NCI-H2081 (cell line): Measurements from ENCODE around the gene DZIP1.
A peak's percentile ranks its signal among the peaks of the same experiment; 100 is the strongest.

ENCODE experiments used
- DNase-seq, 2 experiments: peaks; one replicate each; lab custom pipeline; 2025; lab: John Stamatoyannopoulos, UW

The DZIP1 gene

DNA sequence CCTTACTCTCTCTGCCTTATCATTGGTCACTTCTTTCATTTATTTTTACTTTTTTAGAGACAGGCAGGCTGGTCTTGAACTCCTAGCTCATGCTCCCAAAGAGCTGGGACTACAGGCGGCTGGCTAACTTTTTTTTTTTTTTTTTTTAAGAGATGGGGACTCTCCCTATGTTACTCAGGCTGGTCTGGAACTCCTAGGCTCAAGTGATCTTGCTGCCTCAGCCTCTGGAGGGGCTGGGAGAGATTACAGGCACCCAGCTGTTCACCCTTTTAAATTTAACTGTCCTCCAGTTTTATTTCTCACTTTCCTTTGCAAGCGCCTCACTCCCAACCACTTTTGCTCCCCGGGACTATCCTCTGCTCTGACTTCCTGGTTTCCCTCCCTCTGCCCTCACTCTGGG, 97.6 kb downstream of the DZIP1 start:
- no peak for DNase-seq

DNA sequence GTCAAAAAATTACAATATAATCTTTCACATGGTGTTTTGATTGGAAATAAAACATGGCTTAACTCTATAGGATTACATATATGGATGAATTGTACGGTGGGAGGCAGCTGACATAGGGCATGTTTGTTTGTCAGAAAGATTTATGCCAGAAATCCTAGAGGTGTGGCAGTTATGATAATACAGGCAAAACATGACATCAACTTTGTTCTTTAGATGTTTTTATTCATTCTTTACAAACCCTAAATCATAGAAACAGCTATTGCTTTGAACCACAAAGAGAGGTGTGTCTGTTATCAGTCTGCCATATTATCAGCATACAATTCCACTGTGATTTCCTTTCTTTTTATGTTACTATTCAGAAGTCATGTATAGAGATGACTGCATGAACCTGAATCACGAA, 100.2 kb downstream of the DZIP1 start:
- DNase-seq, result no peak

DNA sequence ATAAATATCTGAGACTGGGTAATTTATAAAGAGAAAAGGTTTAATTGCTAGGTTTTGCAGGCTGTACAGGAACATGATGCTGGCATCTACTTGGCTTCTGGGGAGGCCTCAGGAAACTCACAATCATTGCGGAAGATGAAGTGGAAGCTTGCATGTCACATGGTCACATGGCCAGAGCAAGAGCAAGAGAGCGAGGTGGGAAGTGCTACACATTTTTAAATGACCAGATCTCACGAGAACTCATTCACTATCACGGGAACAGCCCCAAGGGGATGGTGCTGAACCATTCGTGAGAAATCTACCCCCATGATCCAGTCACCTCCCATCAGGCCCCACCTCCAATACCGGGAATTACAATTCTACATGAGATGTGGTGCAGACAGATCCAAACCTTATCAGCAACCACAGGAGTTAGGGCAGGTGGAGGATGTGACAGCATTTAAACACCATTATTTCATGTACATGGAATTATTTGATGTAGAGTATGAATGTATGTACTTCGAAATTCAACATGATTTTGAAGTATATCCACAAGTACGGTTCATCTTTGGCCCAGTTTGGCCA, 102.5 kb downstream of the DZIP1 start:
- DNase-seq, result no peak

DNA sequence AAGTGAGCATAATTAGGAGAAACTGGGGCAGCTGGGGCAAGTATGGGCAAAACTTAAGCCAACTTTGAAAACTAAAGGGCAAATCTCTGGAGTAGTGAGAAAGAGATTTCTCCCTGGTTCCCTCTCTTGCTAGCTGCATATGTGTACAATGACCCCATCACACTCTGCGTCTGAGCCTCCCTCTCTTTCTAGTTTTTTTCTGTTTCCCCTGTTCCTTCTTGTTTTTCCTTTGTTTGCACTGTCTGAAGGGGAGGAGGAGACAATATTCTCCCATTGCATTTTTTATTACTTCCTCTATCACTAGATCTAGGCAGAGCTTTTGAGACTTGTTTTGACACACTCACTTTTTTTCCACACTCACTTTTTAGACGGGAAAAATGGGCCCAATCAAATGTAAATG, 103.2 kb downstream of the DZIP1 start:
- no peak for DNase-seq

DNA sequence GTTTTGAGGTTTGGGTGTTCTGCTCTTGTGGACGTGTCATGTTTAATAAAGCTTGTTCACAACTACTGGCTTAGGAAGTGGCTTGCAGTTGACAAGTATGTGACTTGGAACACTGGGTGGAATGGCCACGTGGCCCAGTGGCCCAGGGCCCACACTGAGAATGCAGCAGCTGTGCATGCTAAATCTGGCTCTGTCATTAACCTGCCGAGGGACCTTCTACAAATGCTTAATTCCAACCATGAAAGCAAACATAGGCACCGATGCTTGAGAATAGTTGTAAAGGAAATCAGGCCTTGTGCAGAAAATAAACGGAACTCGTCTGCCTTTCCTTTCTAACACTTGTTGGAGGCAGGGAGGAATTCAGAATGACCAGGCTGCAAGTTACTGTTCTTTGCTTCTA, 103.6 kb downstream of the DZIP1 start:
- peak in 1 of 2 experiments; percentile 71 for DNase-seq

DNA sequence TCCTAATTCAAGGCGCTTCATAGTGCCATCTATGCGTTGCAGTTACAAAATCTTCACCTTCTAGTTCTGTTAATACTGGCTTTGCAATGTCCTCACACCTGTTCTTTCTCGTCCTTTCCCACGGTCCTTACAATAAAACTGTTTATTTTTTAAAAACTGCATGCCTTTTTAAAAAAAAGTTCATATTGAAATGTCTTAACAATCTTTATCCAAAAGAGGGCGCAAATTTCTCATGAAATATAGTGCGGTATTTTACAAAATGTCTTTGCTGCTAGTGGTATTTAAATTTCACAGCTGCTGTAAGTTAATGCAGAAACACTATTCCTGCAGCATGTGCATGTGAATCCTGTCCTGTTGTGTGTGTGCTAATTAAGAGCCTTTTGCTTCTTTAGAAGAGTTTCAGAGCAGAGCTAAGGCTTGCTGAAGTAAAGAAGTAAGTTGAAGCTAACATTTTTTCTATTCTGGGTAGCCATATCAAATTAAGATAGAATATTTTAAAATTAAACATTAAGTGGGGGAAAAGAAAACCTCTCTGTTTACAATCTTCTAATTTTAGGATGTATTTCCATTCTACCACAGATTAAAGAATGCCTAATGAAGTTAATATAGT, 107.8 kb downstream of the DZIP1 start:
- DNase-seq, result peak; percentile 38 to 44

DNA sequence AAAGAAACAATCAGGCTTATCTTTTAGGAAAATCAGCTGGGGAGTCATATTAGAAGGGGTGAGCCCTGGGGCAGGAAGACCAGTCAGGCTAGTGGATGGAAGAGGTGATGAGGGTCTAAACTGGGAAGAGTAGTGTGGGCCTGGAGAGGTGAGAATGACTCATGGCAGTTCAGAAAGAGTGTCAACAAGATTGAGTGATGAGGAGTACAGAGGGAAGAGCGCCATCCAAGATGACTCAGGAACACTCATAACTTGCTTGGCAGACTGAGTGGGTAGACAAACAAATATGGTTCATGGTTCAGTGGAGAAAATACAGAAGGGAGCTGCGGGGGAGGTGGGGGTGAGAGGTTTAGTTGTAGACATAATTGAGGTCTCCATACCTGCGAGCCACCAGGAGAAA, 109.3 kb downstream of the DZIP1 start:
- no peak for DNase-seq

DNA sequence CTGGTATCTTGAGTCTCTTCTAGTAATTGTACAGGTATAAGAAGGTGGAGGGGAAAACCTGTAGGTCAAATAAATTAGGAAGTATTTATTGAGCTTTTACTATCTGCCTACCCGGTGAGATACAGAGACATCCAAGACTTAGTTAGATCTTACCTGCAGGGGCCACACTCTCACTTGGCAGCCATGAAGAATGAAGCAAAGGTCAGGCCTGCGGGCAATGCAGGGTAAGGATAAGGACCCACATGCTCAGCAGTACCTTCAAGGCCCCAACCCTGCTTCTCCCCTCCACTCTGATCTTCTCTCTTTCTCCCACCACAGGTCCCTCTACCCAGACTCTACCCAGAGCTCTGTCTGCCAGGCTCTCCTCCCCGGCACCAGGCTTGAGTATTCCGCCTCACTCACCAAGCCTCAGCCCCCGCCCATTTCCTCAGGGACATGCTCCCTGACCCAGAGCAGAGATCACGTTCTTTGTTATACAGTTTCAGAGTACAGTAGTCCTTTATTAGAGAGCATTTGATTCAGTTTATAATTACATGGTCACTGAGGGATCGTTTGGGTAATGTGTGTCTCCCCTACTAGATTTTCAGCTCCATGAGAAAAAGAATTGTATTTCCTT, 110.9 kb downstream of the DZIP1 start:
- DNase-seq, result no peak

DNA sequence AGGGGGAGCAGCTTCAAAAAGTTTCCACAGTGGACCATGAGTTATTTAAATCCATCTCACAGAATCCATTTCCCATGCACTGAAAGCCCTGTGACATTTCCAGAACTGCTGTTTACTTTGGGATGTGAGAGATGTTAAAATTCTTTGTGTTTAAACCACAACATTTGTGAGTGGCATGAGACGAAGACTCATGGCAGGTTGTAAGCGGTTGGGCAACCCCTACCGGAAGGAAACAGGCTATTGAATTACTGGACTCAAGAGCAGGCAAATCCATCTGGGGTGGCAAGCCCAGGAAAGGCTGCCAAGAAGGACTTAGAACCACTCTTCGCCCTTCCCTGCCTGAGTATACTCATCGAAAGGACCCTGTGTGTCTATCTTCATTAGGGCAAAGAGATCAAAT, 114.3 kb downstream of the DZIP1 start:
- peak in 1 of 2 experiments; percentile 45 for DNase-seq
